HG02588 (cell line): ENCODE measurements around the gene TRAF6.
"Not testable (repeated sequence)": the region's sequence is repeated elsewhere in the genome, so short reads cannot be mapped to it uniquely, and the experiment has no call there.

Source experiments
- ATAC-seq: cut with Tn5 transposase; IDR thresholded peaks from one replicate; pipeline ENCODE4 v1.9.1; 2021; ENCODE audit warnings: mild to moderate bottlenecking, moderate library complexity; ENCODE audit not compliant: unreplicated experiment

TRAF6 gene

GRCh38 chr11:36493332-36493731 lies 16.7 kb downstream of the TRAF6 start:
- ATAC-seq: no peak

GRCh38 chr11:36492724-36493304 lies 17.3 kb downstream of the TRAF6 start:
- no peak for ATAC-seq

DNA sequence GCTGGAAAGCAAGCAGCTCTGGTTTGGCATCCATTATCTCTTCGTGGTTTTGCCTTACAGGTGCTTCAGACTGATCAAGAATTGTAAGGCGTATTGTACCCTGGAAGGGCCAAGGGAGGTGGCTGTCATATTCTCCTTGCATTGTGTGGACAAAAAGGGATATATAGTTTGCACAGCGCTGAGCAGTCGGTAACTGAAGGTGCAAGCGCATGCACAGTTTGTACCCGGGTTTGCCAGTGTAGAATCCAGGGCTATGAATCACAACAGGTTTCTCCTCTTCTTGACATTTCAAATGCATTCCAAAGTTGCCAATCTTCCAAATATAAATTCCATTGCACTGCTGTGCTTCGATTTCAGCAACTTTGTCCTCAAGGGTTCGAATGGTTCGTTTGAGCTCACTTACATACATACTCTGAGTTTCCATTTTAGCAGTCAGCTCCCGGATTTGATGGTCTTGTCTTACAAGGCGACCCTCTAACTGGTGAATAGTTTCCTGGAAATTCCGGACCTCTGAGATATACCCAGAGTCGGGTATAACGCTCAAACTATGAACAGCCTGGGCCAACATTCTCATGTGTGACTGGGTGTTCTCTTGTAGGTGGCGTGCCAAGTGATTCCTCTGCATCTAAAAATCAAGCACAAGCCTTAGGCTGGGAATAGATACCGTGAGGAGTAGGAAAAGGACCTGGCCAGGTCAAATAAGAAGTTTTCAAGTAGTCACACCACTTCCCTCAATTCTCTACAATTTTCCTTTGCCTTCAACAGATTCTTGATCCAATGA lies 19.9 kb downstream of the TRAF6 start:
- ATAC-seq: no peak

DNA sequence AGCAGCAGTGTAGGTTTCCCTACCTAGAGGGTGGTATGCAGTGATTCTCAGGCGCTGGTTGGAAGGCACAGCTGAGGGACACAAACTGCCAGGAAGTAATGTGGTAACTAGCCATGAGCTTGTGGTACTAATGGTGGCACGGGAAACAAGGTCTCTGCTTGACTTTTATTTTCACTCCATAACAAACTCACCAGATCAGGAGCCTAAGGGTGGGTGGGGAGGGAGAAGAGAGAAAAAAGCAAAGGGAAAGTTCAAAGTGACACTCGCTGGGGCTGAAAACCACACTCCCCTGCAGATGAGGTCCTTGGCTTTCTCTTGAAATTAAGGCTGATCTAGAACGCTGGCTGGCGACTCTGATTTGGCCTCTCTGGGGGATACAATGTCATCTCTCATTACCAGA lies 22.0 kb downstream of the TRAF6 start:
- no peak for ATAC-seq

DNA sequence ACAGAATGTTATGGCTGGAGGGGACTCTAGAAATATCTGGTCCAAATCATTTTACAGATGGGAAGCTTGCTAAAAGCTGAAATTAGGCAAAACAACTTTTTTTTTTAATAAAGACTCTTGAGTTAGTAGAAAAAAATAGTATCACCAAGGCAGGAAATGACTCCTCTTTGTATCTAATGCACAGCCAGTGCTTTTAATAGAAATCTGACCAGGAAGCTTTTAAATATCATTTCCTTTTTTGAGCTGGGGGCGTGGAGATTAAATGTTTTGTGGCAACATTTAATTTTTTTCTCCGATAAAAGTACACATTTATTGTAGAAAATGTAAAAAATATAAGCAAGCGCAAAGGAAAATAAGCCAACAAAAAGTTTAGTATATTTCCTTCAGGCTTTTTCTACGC lies 22.5 kb downstream of the TRAF6 start:
- ATAC-seq: no peak

GRCh38 chr11:36485298-36486002 lies 24.6 kb downstream of the TRAF6 start:
- no peak for ATAC-seq

GRCh38 chr11:36483042-36483441 lies 27.0 kb downstream of the TRAF6 start:
- ATAC-seq: not testable (repeated sequence)

DNA sequence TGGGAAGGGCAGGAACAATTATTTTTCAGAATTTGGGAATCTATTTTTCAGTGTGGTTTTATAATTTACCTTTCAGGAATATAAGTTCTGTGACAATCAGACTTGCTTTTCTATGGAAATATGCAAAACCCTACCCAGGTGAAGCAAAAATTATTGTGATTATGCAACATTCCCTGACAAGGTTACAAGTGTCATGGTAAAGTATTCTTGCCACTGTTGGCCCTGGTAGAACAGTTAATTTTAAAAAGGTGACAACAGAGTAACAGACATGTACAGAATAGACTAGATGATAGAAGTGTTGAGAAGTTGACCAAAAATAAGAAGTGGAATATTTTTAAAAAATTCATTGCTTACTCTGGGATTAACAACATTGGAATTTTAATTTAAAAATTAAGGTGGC lies 29.2 kb downstream of the TRAF6 start:
- ATAC-seq: no peak

DNA sequence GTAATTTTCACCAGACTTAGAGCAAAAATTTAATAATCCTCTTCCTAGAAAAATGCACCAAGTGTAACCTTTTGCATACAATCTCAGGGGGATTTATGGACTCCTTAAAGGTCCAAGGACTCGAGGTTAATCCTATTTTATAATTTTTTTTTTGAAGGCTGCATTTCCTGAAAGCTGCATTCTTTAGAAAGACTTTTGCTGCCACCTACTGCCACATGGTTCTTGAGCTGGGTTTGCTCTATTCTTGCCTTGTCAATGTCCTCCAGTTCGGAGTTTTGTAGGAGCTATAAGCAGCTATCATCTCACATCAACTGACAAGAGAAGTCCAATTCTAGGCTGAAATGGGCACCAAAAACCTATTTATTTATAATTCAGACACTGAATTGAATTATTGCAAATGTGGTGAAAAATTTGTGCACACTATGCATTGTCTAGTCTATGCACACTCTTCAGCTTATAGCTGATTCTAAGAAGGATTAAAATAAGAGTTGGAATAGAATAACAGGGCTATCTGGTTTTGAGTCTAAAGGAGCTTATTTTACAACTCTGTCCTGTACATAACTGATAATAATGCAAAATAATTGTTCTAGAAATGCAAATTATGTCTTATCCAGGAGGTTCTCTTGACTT lies 31.3 kb downstream of the TRAF6 start:
- no peak for ATAC-seq

GRCh38 chr11:36475192-36475591 lies 34.9 kb downstream of the TRAF6 start:
- ATAC-seq: no peak

DNA sequence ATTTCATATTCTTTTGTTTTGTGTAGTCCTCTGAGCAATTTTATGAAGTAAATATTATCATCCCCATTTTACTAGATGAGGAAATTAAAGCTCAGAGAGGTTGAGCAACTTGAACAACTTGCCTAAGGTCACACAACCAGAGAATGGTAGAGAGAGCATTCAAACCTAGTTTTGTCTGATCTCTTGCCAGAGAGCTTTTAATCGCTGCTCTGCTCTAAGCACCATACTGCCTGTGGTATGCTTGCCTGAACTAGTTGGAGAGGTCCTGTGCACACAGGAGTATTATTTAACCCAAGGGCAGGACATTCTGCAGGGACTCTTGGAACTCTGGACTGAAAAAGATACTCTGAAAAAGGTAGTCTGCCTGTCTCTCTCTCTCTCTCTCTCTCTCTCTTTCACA lies 38.5 kb downstream of the TRAF6 start:
- no peak for ATAC-seq

GRCh38 chr11:36469881-36470802 lies 39.9 kb downstream of the TRAF6 start:
- ATAC-seq: no peak

DNA sequence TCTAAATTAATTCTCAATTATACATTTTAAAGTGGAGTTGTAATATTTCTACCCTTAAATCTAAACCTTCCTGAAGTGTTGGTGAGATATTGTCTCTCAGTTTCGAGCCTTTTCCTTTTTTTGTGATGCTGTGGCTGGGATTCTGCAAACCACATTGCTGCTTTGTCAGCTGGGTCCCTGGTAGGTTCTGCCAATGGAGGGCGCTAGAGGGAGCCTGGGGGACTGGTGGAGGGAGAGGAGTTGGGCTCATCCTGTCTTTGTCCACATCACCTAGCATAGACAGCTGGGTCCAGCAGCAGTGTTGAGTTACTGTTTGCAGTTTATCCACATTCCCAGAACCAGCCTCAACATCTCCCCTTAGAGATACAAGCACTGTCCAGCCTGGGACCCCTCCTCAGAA lies 41.0 kb downstream of the TRAF6 start:
- ATAC-seq: no peak

GRCh38 chr11:36467916-36468315 lies 42.2 kb downstream of the TRAF6 start:
- ATAC-seq: no peak

- no peak for ATAC-seq
These were observed 43.1 kb downstream of the TRAF6 start for GRCh38 chr11:36467012-36467411.

GRCh38 chr11:36465449-36466163 lies 44.5 kb downstream of the TRAF6 start:
- ATAC-seq: no peak

- ATAC-seq: no peak
These were observed 45.4 kb downstream of the TRAF6 start for GRCh38 chr11:36464720-36465119.

DNA sequence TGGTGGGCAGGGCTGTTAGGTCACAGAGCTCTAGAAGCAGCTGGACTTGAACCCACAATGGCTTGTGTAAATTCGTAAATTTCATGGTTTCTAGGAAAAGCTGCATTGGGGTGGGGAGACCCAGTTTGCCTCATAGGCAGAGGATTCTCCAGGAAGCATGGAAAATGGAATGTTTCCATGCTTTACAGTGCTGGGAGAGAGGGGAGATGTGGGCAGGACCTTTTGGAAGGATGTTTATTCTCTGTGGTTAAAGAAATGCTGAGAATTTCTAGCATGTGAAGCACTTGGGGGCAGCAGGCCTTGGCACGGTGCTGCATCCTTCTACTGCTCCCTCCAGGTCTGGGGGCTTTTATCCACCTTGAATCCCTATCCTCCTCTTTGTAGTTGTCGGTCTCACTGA lies 46.3 kb downstream of the TRAF6 start:
- ATAC-seq: no peak

- no peak for ATAC-seq
These were observed 47.8 kb downstream of the TRAF6 start for GRCh38 chr11:36462321-36462720.

DNA sequence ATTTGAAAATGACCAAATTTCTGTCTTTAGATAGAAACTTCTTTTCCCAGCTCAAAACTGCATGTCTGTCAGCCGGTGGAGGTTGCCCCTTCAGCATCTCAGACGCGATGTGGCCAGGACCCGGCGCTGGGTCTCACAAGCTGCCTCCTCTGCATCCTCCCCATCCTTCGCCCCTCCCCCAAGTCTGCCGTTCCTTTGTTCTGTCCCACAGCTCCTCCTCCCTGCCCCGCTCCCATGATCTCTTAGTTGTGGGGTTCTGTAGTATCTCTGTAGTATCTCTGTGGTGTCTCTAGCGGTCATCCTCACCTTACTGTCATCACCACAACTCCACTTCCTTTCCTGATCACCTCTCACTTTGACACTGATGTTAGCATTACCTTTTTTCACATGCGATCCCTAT lies 49.9 kb downstream of the TRAF6 start:
- ATAC-seq: no peak
